ENCODE data around the gene CORO1C. TPM values are rescaled to one million over a fixed set of nuclear protein-coding genes. Genes with fewer than 3 reads are reported as not detected.
A peak's percentile ranks its signal among the peaks of the same experiment; 100 is the strongest.

Gene CORO1C
- total and polyA plus RNA-seq, 9 of the 15 experiments (the other 6 are each of a cell fraction or from before 2014, with no cell fraction given), result 55.2 to 280 (median 150) TPM

- no peak for TF ChIP-seq ZNF175 (CRISPR knock-in tag; IDR thresholded peaks at IDR 0.05; ENCODE audit: low read depth)
- TF ChIP-seq ZNF134 (CRISPR knock-in tag; conservative IDR thresholded peaks at IDR 0.05), result no peak
- no peak for TF ChIP-seq PCBP1 (IDR thresholded peaks at IDR 0.05; ENCODE audit: low read depth, low read length, poor library complexity, severe bottlenecking)
- TF ChIP-seq FOXJ3 (CRISPR knock-in tag; IDR thresholded peaks at IDR 0.05), result no peak
- TF ChIP-seq, protein P1, sequence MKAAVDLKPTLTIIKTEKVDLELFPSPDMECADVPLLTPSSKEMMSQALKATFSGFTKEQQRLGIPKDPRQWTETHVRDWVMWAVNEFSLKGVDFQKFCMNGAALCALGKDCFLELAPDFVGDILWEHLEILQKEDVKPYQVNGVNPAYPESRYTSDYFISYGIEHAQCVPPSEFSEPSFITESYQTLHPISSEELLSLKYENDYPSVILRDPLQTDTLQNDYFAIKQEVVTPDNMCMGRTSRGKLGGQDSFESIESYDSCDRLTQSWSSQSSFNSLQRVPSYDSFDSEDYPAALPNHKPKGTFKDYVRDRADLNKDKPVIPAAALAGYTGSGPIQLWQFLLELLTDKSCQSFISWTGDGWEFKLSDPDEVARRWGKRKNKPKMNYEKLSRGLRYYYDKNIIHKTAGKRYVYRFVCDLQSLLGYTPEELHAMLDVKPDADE (conservative IDR thresholded peaks at IDR 0.05; ENCODE audit: control insufficient read depth, low read depth, low read length), result no peak
- TF ChIP-seq MYC (IDR thresholded peaks at IDR 0.05; ENCODE audit: low read depth, low read length), result peak; percentile 24; the same call in 1 of the 2 replicates
- TF ChIP-seq MYC (CRISPR knock-in tag; IDR thresholded peaks at IDR 0.05; ENCODE audit: borderline replicate concordance, low read depth), result no peak
- TF ChIP-seq PHF21A (IDR thresholded peaks at IDR 0.05; ENCODE audit: borderline replicate concordance, low read depth), result no peak
- TF ChIP-seq NRF1 (conservative IDR thresholded peaks at IDR 0.05 in 1 of 2, IDR thresholded peaks at IDR 0.05 in 1 of 2), result peak; percentile 80 to 84
- TF ChIP-seq MAFG (tag; conservative IDR thresholded peaks at IDR 0.05), result no peak
- TF ChIP-seq, protein P2, sequence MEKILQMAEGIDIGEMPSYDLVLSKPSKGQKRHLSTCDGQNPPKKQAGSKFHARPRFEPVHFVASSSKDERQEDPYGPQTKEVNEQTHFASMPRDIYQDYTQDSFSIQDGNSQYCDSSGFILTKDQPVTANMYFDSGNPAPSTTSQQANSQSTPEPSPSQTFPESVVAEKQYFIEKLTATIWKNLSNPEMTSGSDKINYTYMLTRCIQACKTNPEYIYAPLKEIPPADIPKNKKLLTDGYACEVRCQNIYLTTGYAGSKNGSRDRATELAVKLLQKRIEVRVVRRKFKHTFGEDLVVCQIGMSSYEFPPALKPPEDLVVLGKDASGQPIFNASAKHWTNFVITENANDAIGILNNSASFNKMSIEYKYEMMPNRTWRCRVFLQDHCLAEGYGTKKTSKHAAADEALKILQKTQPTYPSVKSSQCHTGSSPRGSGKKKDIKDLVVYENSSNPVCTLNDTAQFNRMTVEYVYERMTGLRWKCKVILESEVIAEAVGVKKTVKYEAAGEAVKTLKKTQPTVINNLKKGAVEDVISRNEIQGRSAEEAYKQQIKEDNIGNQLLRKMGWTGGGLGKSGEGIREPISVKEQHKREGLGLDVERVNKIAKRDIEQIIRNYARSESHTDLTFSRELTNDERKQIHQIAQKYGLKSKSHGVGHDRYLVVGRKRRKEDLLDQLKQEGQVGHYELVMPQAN (IDR thresholded peaks at IDR 0.05; ENCODE audit: borderline replicate concordance), result 0 out of 2 replicates have a peak, but pooled peaks have one; percentile 16
- no peak for TF ChIP-seq HMG20A (CRISPR knock-in tag; conservative IDR thresholded peaks at IDR 0.05)
- TF ChIP-seq YBX1 (IDR thresholded peaks at IDR 0.05), result no peak
- TF ChIP-seq MXD1 (CRISPR knock-in tag; IDR thresholded peaks at IDR 0.05; ENCODE audit: borderline replicate concordance, poor library complexity, severe bottlenecking), result no peak
- TF ChIP-seq ZNF263 (CRISPR knock-in tag; IDR thresholded peaks at IDR 0.05; ENCODE audit: borderline replicate concordance), result no peak
- TF ChIP-seq KAT8 (IDR thresholded peaks at IDR 0.05; ENCODE audit: low read depth), result no peak
- no peak for TF ChIP-seq LARP7 (IDR thresholded peaks at IDR 0.05)
- no peak for TF ChIP-seq HIVEP1 (CRISPR knock-in tag; IDR thresholded peaks at IDR 0.05)
- TF ChIP-seq TARDBP (IDR thresholded peaks at IDR 0.05), result no peak
- TF ChIP-seq, protein P3, sequence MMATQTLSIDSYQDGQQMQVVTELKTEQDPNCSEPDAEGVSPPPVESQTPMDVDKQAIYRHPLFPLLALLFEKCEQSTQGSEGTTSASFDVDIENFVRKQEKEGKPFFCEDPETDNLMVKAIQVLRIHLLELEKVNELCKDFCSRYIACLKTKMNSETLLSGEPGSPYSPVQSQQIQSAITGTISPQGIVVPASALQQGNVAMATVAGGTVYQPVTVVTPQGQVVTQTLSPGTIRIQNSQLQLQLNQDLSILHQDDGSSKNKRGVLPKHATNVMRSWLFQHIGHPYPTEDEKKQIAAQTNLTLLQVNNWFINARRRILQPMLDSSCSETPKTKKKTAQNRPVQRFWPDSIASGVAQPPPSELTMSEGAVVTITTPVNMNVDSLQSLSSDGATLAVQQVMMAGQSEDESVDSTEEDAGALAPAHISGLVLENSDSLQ (IDR thresholded peaks at IDR 0.05), result no peak
- TF ChIP-seq CXXC5 (CRISPR knock-in tag; IDR thresholded peaks at IDR 0.05), result peak; percentile 41
- TF ChIP-seq ZNF584 (CRISPR knock-in tag; IDR thresholded peaks at IDR 0.05; ENCODE audit: low read depth), result no peak
These were observed 783 bp downstream of the CORO1C start (continued) for GRCh38 chr12:108730365-108731104.
